Activated B cell treated with CpG ODN at 0.5 μM for 24 hours (primary cell): ENCODE results near the gene RTN4R. TPM values are rescaled to one million over a fixed set of nuclear protein-coding genes. Genes with fewer than 3 reads are reported as not detected.

Source experiments
- ATAC-seq: fragments of 200-7000 bp; cut with Tn5 transposase; one replicate; pipeline ENCODE4 v1.10.0; 2021; ENCODE audit warnings: low read depth, mild to moderate bottlenecking, moderate library complexity
- CTCF ChIA-PET: fragments of 350-600 bp; sonication (Branson Sonifier 250); formaldehyde crosslinking; loops from one replicate; lab custom pipeline; 2021; ENCODE audit warnings: antibody characterized with exemption; lab: Charles Lee
- POLR2A ChIA-PET: fragments of 350-600 bp; sonication (Branson Sonifier 250); formaldehyde crosslinking; loops from one replicate; lab custom pipeline; 2021; ENCODE audit warnings: antibody characterized with exemption; lab: Charles Lee
- DNase-seq: peaks from one replicate; pipeline ENCODE4 v3.0.0; 2022
- H3K27ac Mint-ChIP-seq: one replicate; pipeline ENCODE4 v1.8.0; 2020; ENCODE audit warnings: mixed read lengths
- H3K27me3 Mint-ChIP-seq: one replicate; pipeline ENCODE4 v1.8.0; 2021; ENCODE audit warnings: mixed read lengths
- H3K36me3 Mint-ChIP-seq: one replicate; pipeline ENCODE4 v1.8.0; 2021; ENCODE audit warnings: low read depth, mixed read lengths
- H3K4me1 Mint-ChIP-seq: one replicate; pipeline ENCODE4 v1.8.0; 2021; ENCODE audit warnings: mixed read lengths
- H3K4me3 Mint-ChIP-seq: one replicate; pipeline ENCODE4 v1.8.0; 2020; ENCODE audit warnings: mild to moderate bottlenecking, mixed read lengths
- H3K9me3 Mint-ChIP-seq: one replicate; pipeline ENCODE4 v1.8.0; 2020; ENCODE audit warnings: mixed read lengths
- CTCF ChIP-seq: fragments of 200-600 bp; IDR thresholded peaks from one replicate; pipeline ENCODE4 v1.8.0; 2022; ENCODE audit warnings: antibody characterized with exemption, mild to moderate bottlenecking
- intact Hi-C: fragments of 100-400 bp; cut with micrococcal nuclease; formaldehyde crosslinking; loops from one replicate; pipeline ENCODE4 v1.15.1; 2024
- total RNA-seq: library from RNA; stranded (reverse); gene quantifications from 2 replicates; pipeline ENCODE4 v1.2.3, GENCODE V29; 2022

Gene RTN4R
- total RNA-seq, 1 donor from 2014 or later: not detected

- Mint-ChIP-seq H3K36me3 (no peaks in the 10 kb centered on the region), H3K4me1 (no peaks in the 10 kb centered on the region), H3K9me3 (no peaks in the 10 kb centered on the region), H3K27ac (no peak overlapping the region), H3K27me3 (no peaks in the 10 kb centered on the region), H3K4me3 (no peak overlapping the region)
- CTCF ChIA-PET: no interaction called here
- no peak for TF ChIP-seq CTCF
- DNase-seq (no peak), ATAC-seq (no peak)
- POLR2A ChIA-PET: no interaction called here
- intact Hi-C loops: no loop called here
Measured at GRCh38 chr22:20192293-20192971, 75.7 kb downstream of the RTN4R start.

DNA sequence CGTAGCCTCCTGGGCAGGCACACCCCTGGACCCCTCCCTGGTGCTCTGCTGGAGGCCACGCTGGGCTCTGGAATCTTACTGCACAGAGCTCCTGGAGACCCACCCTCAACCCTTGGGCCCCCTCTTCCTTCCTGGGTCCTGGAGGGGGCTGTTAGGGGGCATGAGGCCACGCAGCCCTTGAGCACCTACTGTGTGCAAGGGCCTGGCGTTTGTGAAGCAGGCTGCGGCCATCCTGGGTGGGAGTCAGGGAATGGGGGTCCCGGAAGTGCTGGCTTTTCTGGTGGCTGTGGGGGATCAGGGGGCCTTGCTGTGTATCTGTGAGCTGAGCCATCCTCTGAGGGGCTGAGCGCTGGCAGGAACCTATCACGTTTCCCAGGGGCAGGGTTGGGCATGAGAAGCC is 76.3 kb downstream of the RTN4R start:
- CTCF ChIA-PET: no interaction called here
- Mint-ChIP-seq H3K4me1 (no peaks in the 10 kb centered on the region), H3K4me3 (no peak overlapping the region), H3K27ac (no peak overlapping the region), H3K27me3 (no peaks in the 10 kb centered on the region), H3K9me3 (no peaks in the 10 kb centered on the region), H3K36me3 (no peaks in the 10 kb centered on the region)
- intact Hi-C loops: no loop called here
- ATAC-seq (no peak), DNase-seq (no peak)
- POLR2A ChIA-PET: no interaction called here
- no peak for TF ChIP-seq CTCF

Other genes starting within 250 kb of the RTN4R start
- 46.1 and 47.2 TPM in 2 replicates for gene TANGO2, start 247.2 kb downstream of the RTN4R start, total RNA-seq
- gene DGCR8, start 188.1 kb downstream of the RTN4R start, total RNA-seq: 34.6 and 35.5 TPM in 2 replicates
- gene RANBP1, start 152.2 kb downstream of the RTN4R start, total RNA-seq: 127 and 133 TPM in 2 replicates
- 77.4 and 91.7 TPM in 2 replicates for gene TRMT2A, start 151.1 kb downstream of the RTN4R start, total RNA-seq
- 51.9 and 65.6 TPM in 2 replicates for gene ZDHHC8, start 136.5 kb downstream of the RTN4R start, total RNA-seq
- gene CCDC188, start 117.3 kb downstream of the RTN4R start, total RNA-seq: not detected in 2 replicates
- gene DGCR6L, start 51.7 kb upstream of the RTN4R start, total RNA-seq: 12.4 and 16.2 TPM in 2 replicates
- 4.3 and 4.9 TPM in 2 replicates for gene ZNF74, start 125.8 kb upstream of the RTN4R start, total RNA-seq
- gene SCARF2, start 169.5 kb upstream of the RTN4R start, total RNA-seq: 0.12 and 0.18 TPM in 2 replicates
- 22.4 and 26.1 TPM in 2 replicates for gene KLHL22, start 227.5 kb upstream of the RTN4R start, total RNA-seq
- 112 and 127 TPM in 2 replicates for gene MED15, start 239.3 kb upstream of the RTN4R start, total RNA-seq